Activated T-cell treated with anti-CD3 and anti-CD28 coated beads for 48 hours (primary cell): ENCODE data around the gene RUNX3.

ENCODE experiments used
- DNase-seq: peaks from one replicate; pipeline ENCODE4 v3.0.0-alpha.2; 2020; ENCODE audit warnings: low read depth

Gene RUNX3

GRCh38 chr1:24881034-24881433 lies 49.0 kb downstream of the RUNX3 start:
- no peak for DNase-seq

GRCh38 chr1:24878775-24879742 lies 51.0 kb downstream of the RUNX3 start:
- DNase-seq, result no peak

- no peak for DNase-seq
Measured at GRCh38 chr1:24878045-24878444, 52.0 kb downstream of the RUNX3 start.

GRCh38 chr1:24875991-24876506 lies 54.0 kb downstream of the RUNX3 start:
- no peak for DNase-seq

DNA sequence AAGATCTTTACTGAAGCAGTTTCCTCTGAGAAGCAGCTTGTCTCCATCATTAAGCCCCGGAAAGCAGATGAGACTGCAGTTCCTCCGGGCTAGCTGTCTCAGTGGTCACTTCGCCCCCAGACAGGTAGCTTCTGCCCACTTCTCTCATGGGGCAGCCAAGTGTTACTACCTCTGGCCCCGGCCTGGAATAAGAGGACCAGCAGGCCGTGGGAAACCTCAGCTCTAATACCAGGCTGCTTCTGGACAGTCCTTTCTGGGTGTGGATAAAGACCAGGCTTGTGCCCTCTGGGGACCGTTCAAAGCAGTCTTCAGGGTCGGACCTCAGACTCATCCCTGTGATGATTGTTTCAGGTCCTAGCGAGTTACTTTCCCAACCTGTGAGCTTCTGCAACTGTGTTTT lies 54.8 kb downstream of the RUNX3 start:
- DNase-seq, result no peak

DNA sequence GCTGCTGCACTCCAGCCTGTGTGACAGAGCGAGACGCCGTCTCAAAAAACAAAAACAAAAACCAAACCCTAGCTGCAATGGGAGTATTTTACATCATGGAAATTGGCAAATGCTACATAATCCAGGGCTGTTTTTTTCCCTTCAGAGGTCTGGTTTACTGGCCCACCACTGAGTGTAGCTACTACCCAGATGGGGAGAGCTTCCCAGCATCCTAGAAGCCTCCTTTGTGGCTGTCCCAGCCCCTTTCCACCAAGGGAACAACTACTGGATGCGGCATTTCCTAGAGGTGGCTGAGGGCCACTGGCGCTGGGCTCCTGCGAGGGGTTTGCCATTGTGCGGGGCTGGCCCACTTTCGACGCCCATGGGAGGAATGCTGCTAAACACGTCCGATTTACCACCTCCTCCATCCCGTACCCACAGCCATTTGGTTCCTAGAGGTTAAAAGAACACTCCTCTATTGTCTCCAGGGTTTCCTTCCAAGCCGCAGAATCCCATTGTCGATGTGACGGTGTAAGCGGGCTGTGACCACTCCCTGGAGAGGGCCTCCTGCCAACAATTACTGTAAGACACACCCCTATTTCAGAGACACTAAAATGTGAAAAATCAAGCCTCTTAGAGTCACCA lies 55.4 kb downstream of the RUNX3 start:
- DNase-seq, result no peak

- DNase-seq, result no peak
Measured at GRCh38 chr1:24874056-24874455, 56.0 kb downstream of the RUNX3 start.

DNA sequence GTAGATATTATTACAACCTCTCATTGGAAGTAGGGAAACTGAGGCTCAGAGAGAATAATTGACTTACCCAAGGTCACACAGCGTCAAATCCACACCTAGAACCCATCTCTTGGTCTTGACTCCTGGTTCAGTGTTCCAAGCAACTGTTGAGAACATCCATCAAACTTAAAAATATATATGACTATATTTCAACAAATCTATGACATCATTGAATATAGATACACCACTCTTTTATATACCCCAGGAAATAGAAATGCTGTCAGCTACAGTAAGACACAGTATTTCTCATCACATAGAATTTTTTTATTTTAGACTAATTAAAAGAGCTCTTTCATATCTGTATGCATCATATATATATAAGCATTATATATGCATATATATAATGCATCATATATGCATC lies 56.9 kb downstream of the RUNX3 start:
- no peak for DNase-seq

GRCh38 chr1:24872061-24872850 lies 57.8 kb downstream of the RUNX3 start:
- DNase-seq, result no peak

GRCh38 chr1:24871306-24871901 lies 58.7 kb downstream of the RUNX3 start:
- no peak for DNase-seq

DNA sequence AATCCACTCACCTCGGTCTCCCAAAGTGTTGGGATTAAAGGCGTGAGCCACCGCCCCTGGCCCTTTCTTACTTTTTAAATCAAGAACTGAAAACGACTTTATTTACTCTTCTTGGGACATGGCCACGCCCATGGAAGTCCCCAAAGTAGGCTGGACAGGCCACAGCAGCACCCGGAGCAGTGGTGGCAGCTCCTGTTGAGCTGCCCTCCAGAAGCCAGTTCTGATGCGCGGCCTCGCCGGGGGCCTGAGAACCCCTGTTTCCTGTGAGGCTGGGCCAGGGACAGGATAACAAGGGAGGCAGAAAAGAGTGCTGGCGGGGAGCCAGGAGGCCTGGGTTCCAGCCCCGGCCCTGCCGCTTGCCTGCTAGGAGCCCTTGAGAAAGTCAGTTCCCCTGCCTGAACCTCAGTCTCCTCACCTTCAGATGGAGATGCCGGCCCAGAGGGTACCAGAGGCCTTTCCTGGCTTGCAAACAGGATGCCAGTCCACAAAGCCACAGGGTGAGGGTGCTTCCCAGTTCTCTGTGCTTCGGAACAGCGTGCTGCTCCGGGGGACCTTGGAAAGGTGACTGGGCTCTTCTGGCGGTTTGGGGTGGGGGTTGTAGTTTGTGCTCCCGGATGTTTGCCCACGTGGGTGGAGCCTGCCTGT lies 59.4 kb downstream of the RUNX3 start:
- no peak for DNase-seq

GRCh38 chr1:24868016-24868875 lies 61.8 kb downstream of the RUNX3 start:
- DNase-seq, result no peak

GRCh38 chr1:24867084-24867870 lies 62.8 kb downstream of the RUNX3 start:
- no peak for DNase-seq

DNA sequence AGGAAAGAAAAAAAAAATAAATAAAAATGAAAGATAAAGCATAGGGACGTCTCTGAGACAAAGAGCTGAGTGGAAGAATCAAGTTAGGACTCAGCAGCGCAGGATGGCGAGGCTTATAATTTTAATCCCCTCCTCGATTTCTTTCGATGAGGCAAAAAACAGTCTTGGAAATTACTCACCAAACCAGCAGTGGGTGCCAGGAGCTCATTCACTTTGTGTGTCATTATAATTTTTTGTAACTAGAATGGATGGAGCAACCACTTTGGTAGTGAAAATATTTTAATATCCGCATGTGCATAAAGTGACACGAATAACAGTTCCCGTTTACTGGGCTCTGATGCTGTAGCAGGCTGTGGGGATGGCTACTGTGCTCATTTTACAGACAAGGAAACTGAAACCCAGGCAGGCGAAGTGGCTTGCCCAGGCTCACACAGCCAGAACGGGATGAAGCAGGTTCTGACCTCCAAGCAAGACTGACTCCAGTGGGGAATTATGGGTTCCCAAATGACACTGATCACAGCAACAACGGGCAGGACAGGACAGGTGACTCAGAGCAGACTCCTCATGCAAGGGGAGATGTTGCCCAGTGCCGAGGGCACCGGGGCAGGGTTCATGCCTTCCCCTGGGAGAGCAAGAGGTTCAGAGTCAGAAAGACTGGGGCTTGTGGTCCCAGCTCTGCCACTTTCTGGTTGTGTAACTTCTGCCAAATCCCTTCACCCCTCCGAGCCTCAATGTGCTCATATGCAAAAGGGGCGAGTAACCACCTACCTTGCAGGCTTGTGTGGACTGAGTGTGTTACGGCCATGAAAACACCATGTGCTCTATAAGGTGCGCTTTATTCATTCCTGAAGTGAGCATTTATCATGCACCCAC lies 63.6 kb downstream of the RUNX3 start:
- no peak for DNase-seq

DNA sequence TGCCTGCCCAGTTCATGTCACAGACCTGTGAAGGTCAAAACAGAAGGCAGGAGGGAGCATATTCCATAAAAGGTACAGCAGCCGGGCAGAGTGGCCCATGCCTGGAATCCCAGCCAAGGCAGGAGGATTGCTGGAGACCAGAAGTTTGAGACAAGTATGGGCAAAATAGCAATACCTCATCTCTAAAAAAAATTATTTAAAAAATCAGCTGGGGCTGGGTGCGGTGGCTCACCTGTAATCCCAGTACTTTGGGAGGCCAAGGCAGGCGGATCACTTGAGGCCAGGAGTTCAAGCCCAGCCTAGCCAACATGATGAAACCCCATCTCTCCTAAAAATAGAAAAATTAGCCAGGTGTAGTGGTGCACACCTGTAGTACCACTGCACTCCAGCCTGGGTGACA lies 64.5 kb downstream of the RUNX3 start:
- no peak for DNase-seq

GRCh38 chr1:24865168-24865567 lies 64.9 kb downstream of the RUNX3 start:
- no peak for DNase-seq

GRCh38 chr1:24864370-24864777 lies 65.7 kb downstream of the RUNX3 start:
- DNase-seq, result no peak

- no peak for DNase-seq
Measured at GRCh38 chr1:24862775-24863483, 67.1 kb downstream of the RUNX3 start.
